SK-N-SH (cell line): Measurements from ENCODE around the gene RBM33.

Experiments
- TF ChIP-seq, protein P1 (sequence below): fragments of 150-350 bp; IDR thresholded peaks from 2 replicates; pipeline ENCODE4 v1.6.1; 2017; ENCODE audit warnings: antibody characterized with exemption, low read length, low read depth, borderline replicate concordance
- TF ChIP-seq, protein P2 (sequence below): IDR thresholded peaks from 2 replicates; pipeline ENCODE4 v1.4.0; 2012; ENCODE audit warnings: low read depth

DNA sequence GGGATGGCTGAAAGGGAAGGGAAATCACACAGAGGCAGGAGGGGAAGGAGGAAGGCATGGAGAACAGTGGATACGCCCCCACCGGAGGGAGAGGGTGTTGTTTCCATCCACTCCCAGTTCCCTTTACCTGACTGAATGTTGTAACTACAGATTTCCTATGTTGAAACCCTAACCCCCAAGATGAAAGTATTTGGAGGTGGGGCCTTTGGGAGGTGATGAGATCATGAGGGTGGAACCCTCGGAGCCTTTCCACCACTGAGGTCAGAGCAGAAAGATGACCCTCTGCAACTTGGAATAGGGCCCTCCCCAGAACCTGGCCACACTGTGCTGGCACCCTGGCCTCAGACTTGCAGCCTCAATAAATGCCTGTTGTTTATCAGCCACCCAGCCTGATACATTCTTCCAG, 49.5 kb upstream of the RBM33 start:
- TF ChIP-seq, protein P1, sequence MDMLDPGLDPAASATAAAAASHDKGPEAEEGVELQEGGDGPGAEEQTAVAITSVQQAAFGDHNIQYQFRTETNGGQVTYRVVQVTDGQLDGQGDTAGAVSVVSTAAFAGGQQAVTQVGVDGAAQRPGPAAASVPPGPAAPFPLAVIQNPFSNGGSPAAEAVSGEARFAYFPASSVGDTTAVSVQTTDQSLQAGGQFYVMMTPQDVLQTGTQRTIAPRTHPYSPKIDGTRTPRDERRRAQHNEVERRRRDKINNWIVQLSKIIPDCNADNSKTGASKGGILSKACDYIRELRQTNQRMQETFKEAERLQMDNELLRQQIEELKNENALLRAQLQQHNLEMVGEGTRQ, result no peak
- TF ChIP-seq, protein P2, sequence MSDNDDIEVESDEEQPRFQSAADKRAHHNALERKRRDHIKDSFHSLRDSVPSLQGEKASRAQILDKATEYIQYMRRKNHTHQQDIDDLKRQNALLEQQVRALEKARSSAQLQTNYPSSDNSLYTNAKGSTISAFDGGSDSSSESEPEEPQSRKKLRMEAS, result no peak
